Stimulated activated naive CD4-positive, alpha-beta T cell treated with Interleukin-2 at 50 U/mL for 16 hours (primary cell): ENCODE measurements around the gene ACTL10.
"Not testable (repeated sequence)": the region's sequence is repeated elsewhere in the genome, so short reads cannot be mapped to it uniquely, and the experiment has no call there.

Source experiments
- DNase-seq: peaks from one replicate; lab custom pipeline; 2025; lab: John Stamatoyannopoulos, UW

ACTL10 gene

DNA sequence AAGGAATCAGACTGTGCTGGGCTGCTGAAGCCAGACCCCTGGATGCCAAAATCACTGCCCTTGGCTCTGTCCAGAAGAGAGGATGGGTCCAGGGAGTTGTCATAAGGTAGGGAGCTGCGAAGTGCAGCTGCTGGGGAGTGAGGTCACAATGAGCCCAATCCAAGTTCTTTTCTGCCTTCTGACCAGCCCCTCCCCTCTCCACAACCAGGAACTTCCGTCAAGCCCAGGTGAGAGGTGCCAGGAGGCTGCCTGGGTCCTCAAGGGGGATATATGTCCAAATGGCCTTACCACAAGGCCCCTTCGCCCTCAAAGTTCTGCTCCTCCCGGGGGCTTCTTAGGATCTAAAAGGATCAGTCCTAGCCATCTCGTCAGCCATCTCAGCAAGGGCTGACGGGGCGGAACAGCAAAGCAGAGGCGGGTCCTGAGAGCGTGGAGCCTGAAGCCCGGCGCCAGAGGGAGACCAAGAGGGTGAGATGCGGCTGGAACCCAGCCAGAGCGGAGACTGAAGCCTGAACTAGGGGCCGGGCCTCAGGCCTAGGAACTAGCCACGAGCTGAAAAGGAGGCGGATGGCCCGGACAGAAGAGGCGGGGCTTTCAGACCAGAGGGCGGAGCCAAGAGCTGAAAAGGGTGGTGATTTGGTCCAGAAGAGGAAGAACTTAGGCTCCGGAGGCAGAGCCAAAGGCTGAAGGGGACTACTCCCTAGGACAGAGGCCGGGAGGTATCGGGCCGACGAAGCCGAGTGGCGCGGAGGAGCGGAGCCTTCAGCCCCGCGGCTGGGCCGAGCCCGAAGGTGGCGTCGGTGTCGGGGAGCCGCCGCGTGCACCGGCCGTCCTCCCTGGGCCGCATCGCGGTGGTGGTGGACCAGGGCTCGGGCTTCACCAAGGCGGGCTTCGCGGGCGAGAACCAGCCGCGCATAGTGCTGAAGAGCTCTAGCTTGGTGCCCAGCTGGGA, at the start of gene ACTL10:
Gene ACTL10, plus strand, starts transcription at position 651 of the 952 bp plus-strand sequence. CDS start 555 bp downstream, outside the sequence.
- DNase-seq, result peak; percentile 79

DNA sequence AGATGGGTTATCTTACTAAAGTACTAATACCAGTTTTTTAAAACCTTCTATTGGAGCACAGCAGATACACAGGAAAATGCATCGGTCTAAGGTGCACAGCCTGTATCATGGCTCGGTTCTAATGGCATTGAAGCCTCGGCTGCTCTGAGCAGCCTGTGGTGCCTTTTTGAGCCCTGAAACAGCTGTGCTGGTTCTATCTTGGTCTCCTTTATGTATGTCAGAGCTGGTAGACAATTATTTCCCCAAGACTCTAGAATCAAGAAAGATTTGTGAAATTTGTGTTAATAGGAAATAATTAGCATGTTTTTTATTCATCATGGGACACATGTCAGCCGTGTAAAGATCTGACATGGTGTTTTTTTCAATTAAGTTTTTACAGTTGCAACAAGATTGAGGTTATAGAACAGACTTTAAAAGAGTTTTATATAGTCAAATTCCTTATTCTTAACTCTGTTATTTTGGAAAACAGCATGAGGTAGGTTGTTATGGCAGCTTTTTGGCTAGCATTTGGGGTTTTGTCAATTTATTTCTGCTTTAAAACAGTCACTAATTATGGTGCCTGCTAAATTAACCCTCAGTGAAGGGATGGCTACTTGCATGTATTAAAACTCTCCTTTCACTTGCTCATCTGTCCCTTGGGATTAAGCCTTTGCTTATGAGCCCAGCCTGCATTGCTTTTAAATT, 44.9 kb upstream of the ACTL10 start:
- no peak for DNase-seq

DNA sequence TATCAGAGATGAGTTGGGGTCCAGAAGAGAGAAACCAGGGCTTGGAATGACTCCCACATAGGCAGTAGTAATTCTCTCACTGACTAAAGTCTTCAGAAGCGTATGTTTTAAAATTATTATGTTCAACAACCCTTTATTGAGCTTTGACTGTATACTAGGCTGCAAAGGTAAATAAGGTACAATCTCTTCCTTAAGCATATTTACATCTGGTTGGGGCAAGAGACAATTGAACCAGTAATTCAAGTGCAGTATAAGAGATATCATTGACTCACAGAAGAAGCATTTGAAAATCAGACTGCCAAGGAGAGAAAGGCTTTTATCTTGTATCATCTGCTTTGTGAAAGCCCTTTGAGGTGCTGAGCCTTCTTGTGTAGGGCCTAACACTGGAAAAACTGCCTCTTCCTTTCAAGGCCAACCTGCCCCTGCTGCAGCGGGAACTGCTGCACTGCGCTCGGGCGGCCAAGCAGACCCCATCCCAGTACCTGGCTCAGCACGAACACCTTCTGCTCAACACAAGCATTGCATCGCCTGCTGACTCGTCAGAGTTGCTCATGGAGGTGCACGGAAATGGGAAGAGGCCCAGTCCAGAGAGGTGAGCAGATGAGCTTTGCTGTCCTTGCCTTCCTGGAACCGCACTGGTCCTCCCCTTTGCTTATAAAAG, 43.9 kb upstream of the ACTL10 start:
- DNase-seq, result no peak

DNA sequence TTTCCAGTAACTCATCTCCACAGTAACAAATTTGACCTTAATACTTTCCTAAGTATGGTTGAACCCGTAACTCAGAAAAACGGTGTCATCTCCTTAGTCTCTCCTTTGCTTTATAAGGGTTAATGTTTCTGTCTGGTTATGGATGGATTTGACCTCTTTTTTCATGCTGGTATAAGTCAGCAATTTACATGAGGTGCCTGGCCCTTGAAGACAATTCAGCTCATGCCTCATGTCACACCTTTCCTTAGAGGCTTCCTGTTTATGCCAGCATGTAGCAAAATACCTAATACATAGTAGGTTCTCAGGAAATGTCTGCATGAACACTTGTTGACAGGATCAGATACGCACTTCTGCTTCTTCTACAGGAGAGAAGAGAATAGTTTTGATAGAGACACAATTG, 42.3 kb upstream of the ACTL10 start:
- no peak for DNase-seq

DNA sequence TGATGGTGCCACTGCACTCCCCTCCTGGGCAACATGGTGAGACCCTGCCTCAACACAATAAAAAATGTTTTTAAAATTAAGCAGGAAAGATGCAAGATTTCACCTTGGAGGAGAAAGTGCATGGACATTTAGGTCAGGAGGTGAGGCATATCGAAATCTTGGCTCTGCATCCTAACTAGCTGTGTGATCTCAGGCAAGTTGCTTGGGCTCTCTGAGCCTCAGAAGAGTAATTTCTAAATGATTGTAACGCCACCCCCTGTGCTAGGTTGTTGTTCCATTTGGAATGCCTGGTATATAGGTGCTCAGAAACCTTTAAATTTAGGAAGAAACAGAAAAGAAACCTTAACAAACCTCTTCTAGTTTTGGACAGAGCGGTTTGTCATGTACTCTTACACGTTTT, 40.6 kb upstream of the ACTL10 start:
- DNase-seq, result no peak

DNA sequence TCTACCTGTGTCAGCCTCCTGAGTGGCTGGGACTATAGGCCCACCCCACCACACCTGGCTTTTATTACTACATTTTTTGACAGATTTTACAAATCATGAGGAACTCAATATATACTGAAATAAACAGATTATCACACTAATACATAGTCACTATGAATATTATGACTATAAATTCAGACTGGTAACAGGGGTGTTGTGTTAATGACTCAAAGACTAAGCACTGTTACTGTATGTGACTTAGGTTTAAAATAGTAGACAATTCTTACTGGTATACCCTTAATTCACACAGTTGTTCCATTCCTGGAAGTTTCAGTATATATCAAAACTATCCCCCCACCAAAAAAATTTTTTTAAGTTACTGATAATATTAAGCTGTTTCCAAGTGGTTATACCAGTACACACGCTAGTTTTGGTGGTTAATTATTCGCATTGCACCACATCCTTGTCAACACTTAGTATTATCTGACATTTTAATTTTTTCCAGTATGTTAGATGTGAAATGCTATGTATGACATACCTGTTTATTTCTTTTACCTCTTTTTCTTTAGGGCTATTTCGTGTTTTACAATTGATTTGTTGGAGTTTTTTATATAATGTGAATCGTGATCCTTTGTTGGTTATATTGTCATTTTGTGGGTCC, 39.0 kb upstream of the ACTL10 start:
- no peak for DNase-seq

DNA sequence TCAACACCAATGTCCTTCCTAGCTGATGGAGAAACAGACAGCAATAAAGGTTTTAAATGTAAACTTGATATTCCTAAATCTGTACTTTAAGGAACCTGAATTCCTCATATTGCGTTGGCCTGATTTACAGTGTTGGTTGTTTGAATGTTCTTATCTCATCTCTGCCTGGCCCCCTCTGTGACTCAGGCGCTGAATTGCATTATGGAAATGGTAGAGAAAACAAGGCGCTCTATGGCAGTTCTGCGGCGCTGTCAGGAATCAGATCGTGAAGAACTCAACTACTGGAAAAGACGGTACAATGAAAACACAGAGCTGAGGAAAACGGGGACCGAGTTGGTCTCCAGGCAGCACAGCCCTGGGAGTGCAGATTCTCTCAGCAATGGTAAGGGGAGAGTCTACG, 37.2 kb upstream of the ACTL10 start:
- DNase-seq, result no peak

DNA sequence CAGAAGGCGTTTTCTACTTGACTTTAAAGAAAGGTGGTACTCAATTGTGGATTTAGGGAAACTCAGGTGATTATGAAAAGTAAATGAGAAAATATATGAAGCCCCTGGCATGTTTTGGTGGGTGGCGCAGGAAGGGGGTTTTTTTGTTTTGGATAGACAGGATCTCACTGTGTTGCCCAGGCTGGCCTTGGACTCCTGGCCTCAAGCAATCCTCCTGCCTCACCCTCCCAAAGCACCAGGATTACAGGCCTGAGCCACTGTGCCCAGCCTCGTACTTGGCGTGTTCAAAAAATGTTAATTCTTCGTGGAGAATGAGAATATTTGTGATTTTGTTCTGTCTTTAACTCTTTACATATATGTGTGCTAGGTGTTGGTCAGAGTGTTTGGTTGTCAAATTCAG, 36.8 kb upstream of the ACTL10 start:
- no peak for DNase-seq

DNA sequence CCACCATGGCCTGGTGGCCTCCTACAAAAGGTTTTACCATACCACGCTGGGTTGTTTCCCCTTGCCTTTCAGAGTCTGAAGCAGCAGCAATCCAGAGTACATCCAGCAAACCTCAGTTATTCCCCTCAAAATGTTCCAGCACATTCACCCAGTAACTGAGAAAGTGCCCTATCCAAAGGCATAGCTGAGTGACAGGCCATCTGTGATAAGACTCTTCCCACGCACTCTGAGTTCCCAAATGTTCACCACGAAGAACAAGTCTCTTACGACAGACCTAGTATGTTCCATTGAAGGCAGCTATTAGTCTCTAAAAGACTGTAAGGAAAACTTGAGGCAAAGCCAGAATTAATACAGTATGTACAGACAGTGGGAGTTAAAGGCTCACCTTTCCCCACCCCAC, 36.2 kb upstream of the ACTL10 start:
- no peak for DNase-seq

DNA sequence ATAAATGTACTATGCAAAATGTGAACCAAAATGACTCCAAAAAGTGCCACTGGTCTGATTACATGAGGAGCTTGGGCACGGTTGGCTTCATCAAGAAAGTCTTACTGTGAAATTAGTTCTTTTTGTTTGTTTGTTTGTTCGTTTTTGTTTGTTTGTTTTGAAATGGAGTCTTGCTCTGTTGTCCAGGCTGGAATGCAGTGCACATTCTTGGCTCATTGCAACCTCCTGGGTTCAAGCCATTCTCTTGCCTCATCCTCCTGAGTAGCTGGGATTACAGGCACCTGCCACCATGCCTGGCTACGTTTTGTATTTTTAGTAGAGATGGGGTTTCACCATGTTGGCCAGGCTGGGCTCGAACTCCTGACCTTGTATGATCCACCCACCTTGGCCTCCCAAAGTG, 34.8 kb upstream of the ACTL10 start:
- DNase-seq, result not testable (repeated sequence)

DNA sequence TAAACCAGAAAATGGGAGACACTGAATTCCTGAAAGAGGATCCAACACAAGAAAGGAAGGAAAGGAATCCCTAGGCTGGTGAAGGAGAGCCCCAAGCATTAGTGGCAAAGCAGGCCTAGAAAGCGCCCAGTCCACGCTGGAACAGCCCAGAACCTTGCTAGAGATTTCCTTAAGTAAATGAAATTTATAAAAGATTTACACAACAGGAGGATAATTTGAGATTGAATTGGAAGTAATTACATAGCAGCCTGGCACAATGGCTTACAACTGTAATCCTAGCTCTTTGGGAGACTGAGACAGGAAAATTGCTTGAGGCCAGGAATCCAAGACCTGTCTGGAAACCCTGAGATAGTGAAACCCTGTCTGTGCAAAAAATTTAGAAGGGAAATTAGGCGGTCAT, 31.4 kb upstream of the ACTL10 start:
- no peak for DNase-seq

DNA sequence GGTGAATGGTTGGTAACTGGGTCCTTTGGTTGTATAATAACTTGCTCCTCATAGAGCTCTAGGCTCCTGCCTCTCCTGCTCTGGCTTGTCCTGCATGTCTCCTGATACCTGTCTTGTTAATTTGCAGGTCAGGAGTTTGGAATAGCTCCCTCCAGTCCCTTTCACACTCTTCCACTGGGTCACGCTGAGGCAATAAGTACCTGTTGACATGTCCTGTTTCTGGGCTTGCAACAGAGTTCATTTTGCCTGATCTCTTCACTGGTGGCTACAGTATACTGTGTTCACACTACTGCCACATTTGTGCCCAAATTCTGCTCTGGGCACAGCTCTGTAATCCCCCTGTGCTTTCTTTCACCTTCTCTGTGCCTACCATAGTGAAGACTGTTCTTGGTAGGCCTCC, 30.0 kb upstream of the ACTL10 start:
- no peak for DNase-seq

DNA sequence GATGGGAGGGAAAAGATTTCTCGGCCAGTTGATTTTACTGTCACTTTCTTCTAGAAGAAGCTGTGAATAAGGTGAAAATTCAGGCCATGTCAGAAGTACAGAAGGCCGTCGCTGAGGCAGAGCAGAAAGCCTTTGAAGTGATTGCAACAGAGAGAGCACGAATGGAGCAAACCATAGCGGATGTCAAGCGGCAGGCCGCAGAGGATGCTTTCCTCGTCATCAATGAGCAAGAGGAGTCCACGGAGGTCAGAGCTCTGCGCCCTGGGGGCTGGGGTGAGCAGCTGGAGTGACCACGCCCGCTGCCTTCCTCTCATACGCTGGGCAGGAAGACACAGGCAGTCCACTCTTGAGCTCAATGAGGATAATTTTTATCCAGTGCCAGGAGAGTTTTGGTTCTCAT, 26.5 kb upstream of the ACTL10 start:
- DNase-seq, result no peak

DNA sequence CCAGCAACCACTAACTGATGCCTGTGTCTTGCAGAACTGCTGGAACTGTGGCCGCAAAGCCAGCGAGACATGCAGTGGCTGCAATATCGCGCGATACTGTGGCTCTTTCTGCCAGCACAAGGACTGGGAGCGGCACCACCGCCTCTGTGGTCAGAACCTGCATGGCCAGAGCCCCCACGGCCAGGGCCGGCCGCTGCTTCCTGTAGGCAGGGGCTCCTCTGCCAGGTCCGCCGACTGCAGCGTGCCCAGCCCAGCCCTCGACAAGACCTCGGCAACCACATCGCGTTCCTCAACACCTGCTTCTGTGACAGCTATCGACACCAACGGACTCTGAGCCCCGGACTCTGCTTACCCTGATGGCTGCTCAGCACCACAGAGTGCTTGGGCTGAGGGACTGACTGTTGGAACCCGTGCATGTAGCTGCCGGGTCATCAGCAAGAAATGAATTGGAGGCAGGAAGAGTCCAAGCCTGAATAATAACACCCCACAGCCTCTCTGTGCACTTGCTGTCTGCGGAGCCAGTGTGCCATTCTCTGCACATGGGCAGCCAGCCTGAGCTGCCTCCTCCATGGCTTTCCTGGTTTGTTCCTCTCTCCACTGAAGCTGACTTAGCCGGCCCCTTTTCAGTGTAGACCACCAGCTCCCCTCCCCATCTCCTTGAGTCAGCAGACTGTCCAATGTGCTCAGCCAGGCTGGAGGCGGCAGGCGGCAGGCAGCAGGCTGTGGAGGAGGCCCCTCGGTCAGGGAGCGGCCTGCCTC, 22.3 kb upstream of the ACTL10 start:
- no peak for DNase-seq

DNA sequence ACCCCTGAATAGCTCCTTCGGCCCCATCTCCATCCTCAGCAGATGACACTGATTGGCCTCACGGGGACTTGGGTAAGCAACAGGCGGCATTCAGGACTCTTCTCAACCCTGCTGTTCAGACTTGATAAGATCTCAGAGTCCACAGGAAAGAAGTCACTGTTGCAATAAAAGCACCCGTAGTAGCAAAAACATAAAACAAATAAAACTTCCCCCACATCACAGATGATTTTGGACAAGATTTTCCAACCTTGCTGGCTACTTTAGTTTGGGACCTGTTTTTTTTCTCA, 21.7 kb upstream of the ACTL10 start:
- no peak for DNase-seq

DNA sequence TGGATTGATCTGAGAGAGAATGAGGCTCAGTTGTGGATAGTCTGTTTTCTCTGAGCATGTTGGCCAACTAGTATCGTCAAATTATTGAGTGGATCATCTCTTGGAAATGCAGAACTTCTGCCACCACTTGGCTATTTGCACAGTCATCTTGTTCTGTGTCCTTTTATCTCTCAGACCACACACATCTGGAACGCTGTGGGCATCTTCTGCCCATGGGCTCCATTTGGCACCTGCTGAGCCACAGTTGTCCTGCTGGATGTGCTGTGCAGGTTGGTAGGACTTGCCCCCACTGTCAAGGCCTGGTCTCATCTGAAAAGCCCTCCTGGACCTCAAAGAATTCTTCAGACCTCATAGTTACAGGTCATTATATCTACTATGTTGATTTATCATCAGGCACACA, 21.3 kb upstream of the ACTL10 start:
- DNase-seq, result no peak

DNA sequence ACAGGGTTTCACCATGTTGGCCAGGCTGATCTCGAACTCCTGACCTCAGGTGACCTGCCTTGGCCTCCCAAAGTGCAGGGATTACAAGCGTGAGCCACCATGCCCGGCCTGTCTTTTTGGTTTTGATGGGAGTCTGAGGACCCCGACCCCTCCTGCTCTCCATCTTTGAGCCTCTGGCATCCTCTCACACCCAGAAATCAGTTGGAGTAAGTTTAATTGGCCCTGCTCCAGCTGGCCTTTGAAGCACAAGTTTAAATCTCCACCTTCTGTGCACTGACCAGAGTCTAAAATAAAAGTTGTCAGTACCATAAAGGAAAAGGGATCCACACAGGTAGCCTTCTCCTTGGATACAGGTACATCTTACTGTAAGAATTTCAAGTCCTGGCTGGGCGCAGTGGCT, 20.6 kb upstream of the ACTL10 start:
- no peak for DNase-seq

DNA sequence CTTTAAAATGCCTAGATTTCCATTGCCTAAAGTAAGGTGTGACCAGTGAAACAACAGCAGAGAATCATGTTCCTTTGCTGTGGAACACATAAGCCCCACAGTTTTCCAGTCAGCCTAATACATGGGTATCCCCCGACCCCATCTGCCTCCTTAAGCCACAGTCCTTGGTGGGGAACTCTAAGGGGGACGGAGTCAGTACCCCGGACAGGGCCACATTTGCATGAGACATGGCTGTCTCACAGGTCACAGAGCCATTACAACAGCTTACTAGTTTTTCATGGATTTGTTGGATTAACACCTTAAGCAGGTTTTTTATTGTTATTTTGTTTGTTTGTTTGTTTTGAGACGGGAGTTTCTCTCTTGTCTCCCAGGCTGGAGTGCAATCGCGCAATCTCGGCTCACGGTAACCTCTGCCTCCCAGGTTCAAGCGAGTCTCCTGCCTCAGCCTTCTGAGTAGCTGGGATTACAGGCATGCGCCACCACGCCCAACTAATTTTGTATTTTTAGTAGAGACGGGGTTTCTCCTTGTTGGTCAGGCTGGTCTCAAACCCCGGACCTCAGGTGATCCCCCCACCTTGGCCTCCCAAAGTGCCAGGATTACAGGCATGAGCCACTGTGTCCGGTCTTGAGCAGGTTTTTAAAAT, 19.7 kb upstream of the ACTL10 start:
- not testable (repeated sequence) for DNase-seq

DNA sequence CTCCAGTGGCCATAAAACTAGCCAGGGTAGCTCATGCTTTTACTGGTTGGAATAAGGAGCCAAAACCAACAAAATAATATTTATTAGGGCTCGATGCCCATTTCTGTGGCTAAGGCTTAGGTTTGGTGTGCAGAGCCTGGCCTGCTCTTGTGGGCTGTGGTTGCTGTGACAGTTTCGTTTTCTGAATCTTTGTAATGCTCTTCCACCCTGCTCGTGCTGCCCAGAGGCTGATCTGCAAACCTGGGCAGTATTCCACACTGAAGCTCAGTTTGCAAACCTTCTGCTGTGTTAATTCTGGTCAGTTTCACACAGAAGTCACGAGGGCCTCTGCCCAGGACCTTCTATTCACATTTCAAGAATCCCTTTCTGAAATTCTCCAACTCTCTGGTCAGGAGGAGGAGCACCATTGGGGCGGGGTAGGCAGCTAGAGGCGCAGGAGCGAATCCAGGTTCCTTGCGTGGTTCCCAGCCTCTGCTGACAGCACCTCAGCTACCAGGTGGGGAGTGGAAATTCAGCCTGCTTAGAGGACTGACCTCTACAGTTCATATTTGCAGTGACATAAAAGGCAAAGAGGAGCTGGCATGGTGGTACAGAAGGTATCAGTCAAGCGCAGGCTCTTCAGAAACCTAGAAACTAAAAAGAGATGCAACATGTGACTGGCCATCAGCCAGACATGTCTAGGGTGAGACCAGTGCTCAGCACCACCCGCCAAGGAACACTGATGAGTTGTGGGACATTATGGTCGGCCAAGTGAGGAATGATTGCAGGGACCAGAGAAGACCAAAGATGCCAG, 18.9 kb upstream of the ACTL10 start:
- DNase-seq, result no peak

DNA sequence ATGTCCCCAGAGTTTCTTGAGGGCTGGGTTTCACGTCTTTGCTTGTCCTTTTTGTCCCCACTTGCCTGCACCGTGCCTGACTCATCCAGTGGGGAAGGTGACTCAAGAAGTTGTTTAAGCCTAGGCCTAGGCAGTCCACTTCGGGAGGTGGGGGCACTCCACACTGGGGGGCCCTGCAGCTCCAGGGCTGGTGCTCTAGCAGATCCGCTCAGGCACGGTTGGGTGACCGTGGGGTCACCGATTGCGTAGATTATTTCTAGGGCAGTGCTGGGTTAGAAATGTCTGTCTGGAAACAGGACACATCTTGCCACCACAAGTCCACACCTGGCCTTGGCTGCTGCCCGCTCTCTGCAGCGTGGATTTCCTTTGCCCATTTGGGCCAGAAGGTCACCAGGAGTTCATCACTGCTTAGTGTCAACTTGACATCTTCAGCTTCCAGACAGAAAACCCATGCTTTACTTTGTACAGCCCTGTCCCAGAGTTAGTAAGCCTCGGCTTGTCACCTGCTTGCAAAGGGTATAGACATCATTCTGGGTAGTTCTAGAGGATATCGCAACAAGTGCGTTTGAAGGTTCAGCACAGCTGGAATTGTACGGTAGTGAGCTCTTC, 18.2 kb upstream of the ACTL10 start:
- DNase-seq, result no peak
